Stimulated activated CD4-positive, alpha-beta T cell treated with anti-CD3 and anti-CD28 coated beads, Interleukin-1b, Interleukin-23, amount 100 ng/mL, for 1 hour (primary cell): ENCODE data around the gene TPST2.

Experiments used
- DNase-seq, 2 donors: peaks; one replicate each; pipeline ENCODE4 v3.0.0-alpha.2; 2020; ENCODE audit warnings: low read depth in 2 of 2

Gene TPST2

GRCh38 chr22:26580240-26580962 lies 9.5 kb downstream of the TPST2 start:
- DNase-seq, result no peak

- no peak for DNase-seq
Measured at GRCh38 chr22:26579331-26579886, 10.5 kb downstream of the TPST2 start.

GRCh38 chr22:26577081-26577480 lies 12.9 kb downstream of the TPST2 start:
- DNase-seq, result no peak

- no peak for DNase-seq
Measured at GRCh38 chr22:26576026-26576680, 13.8 kb downstream of the TPST2 start.

- DNase-seq, result no peak
Measured at GRCh38 chr22:26574001-26574723, 15.8 kb downstream of the TPST2 start.

GRCh38 chr22:26573026-26573662 lies 16.8 kb downstream of the TPST2 start:
- no peak for DNase-seq

- DNase-seq, result no peak
Measured at GRCh38 chr22:26570864-26571525, 18.9 kb downstream of the TPST2 start.

- no peak for DNase-seq
Measured at GRCh38 chr22:26570115-26570514, 19.8 kb downstream of the TPST2 start.

GRCh38 chr22:26568207-26568706 lies 21.7 kb downstream of the TPST2 start:
- DNase-seq, result no peak

GRCh38 chr22:26567610-26568009 lies 22.3 kb downstream of the TPST2 start:
- DNase-seq, result no peak

- no peak for DNase-seq
Measured at GRCh38 chr22:26566994-26567393, 22.9 kb downstream of the TPST2 start.

- DNase-seq, result no peak
Measured at GRCh38 chr22:26565889-26566288, 24.0 kb downstream of the TPST2 start.

GRCh38 chr22:26565181-26565580 lies 24.8 kb downstream of the TPST2 start:
- DNase-seq, result no peak

- DNase-seq, result no peak
Measured at GRCh38 chr22:26564672-26565071, 25.3 kb downstream of the TPST2 start.

GRCh38 chr22:26564181-26564580 lies 25.8 kb downstream of the TPST2 start:
- DNase-seq, result no peak

- DNase-seq, result no peak
Measured at GRCh38 chr22:26563022-26563421, 26.9 kb downstream of the TPST2 start.

GRCh38 chr22:26561756-26562417 lies 28.0 kb downstream of the TPST2 start:
- DNase-seq, result no peak

- no peak for DNase-seq
Measured at GRCh38 chr22:26559961-26560575, 29.9 kb downstream of the TPST2 start.

- no peak for DNase-seq
Measured at GRCh38 chr22:26558248-26558895, 31.6 kb downstream of the TPST2 start.

GRCh38 chr22:26556904-26557303 lies 33.0 kb downstream of the TPST2 start:
- no peak for DNase-seq
